Activated naive CD8-positive, alpha-beta T cell treated with anti-CD3 and anti-CD28 coated beads, Interleukin-2, amount 50 U/mL, for 24 hours (primary cell): ENCODE results near the gene IQCK.

ENCODE experiments used
- ATAC-seq: fragments of 150-1000 bp; cut with Tn5 transposase; one replicate; pipeline ENCODE4 v1.10.0; 2021
- DNase-seq: peaks from one replicate; pipeline ENCODE4 v3.0.0; 2021
- H3K27ac Mint-ChIP-seq: one replicate; pipeline ENCODE4 v1.8.0; 2021; ENCODE audit warnings: mild to moderate bottlenecking, mixed read lengths
- H3K27me3 Mint-ChIP-seq: one replicate; pipeline ENCODE4 v1.8.0; 2021; ENCODE audit warnings: mixed read lengths
- H3K36me3 Mint-ChIP-seq: one replicate; pipeline ENCODE4 v1.8.0; 2021; ENCODE audit warnings: low read depth, mixed read lengths
- H3K4me1 Mint-ChIP-seq: one replicate; pipeline ENCODE4 v1.8.0; 2021; ENCODE audit warnings: mixed read lengths
- H3K4me3 Mint-ChIP-seq: one replicate; pipeline ENCODE4 v1.8.0; 2021; ENCODE audit warnings: mild to moderate bottlenecking, moderate library complexity, mixed read lengths
- H3K9me3 Mint-ChIP-seq: one replicate; pipeline ENCODE4 v1.8.0; 2021; ENCODE audit warnings: mixed read lengths

The IQCK gene

GRCh38 chr16:19751478-19752385 is 33.7 kb downstream of the IQCK start:
- Mint-ChIP-seq H3K27me3 (no peaks in the 10 kb centered on the region), H3K4me3 (no peak overlapping the region), H3K27ac (no peak overlapping the region), H3K36me3 (no peaks in the 10 kb centered on the region), H3K9me3 (no peaks in the 10 kb centered on the region), H3K4me1 (no peaks in the 10 kb centered on the region)
- ATAC-seq (no peak), DNase-seq (no peak)

GRCh38 chr16:19753815-19754643 is 36.0 kb downstream of the IQCK start:
- no peaks in the 10 kb centered on the region for H3K36me3 Mint-ChIP-seq
- H3K4me3 Mint-ChIP-seq: no peak overlapping the region
- DNase-seq (no peak), ATAC-seq (no peak)
- no peak overlapping the region for H3K27ac Mint-ChIP-seq
- H3K27me3 Mint-ChIP-seq: no peaks in the 10 kb centered on the region
- no peaks in the 10 kb centered on the region for H3K9me3 Mint-ChIP-seq
- no peaks in the 10 kb centered on the region for H3K4me1 Mint-ChIP-seq

GRCh38 chr16:19754644-19755036 is 36.6 kb downstream of the IQCK start:
- DNase-seq (no peak), ATAC-seq (no peak)
- Mint-ChIP-seq H3K27me3 (no peaks in the 10 kb centered on the region), H3K27ac (no peak overlapping the region), H3K4me1 (no peaks in the 10 kb centered on the region), H3K9me3 (no peaks in the 10 kb centered on the region), H3K4me3 (no peak overlapping the region), H3K36me3 (no peaks in the 10 kb centered on the region)

- DNase-seq (no peak), ATAC-seq (no peak)
- no peak overlapping the region for H3K27ac Mint-ChIP-seq
- H3K4me1 Mint-ChIP-seq: no peaks in the 10 kb centered on the region
- no peaks in the 10 kb centered on the region for H3K27me3 Mint-ChIP-seq
- no peaks in the 10 kb centered on the region for H3K36me3 Mint-ChIP-seq
- H3K4me3 Mint-ChIP-seq: no peak overlapping the region
- H3K9me3 Mint-ChIP-seq: no peaks in the 10 kb centered on the region
Measured at GRCh38 chr16:19755268-19755667, 37.2 kb downstream of the IQCK start.

- no peak for DNase-seq
- no peaks in the 10 kb centered on the region for H3K4me1 Mint-ChIP-seq
Measured at GRCh38 chr16:19757026-19757425, 39.0 kb downstream of the IQCK start.

GRCh38 chr16:19757762-19758595 is 39.9 kb downstream of the IQCK start:
- no peak for ATAC-seq
- H3K36me3 Mint-ChIP-seq: no peaks in the 10 kb centered on the region
- H3K4me3 Mint-ChIP-seq: no peak overlapping the region
- no peaks in the 10 kb centered on the region for H3K27me3 Mint-ChIP-seq
- H3K4me1 Mint-ChIP-seq: no peaks in the 10 kb centered on the region
- H3K9me3 Mint-ChIP-seq: no peaks in the 10 kb centered on the region
- no peak for DNase-seq
- H3K27ac Mint-ChIP-seq: no peak overlapping the region

More at GRCh38 chr16:19757026-19757425, 39.0 kb downstream of the IQCK start:
- Mint-ChIP-seq H3K27me3 (no peaks in the 10 kb centered on the region), H3K36me3 (no peaks in the 10 kb centered on the region), H3K27ac (no peak overlapping the region), H3K9me3 (no peaks in the 10 kb centered on the region), H3K4me3 (no peak overlapping the region)
- ATAC-seq: no peak

GRCh38 chr16:19760356-19761060 is 42.4 kb downstream of the IQCK start:
- Mint-ChIP-seq H3K4me3 (no peak overlapping the region), H3K9me3 (no peaks in the 10 kb centered on the region), H3K27ac (no peak overlapping the region), H3K27me3 (no peaks in the 10 kb centered on the region), H3K36me3 (no peaks in the 10 kb centered on the region), H3K4me1 (no peaks in the 10 kb centered on the region)
- ATAC-seq (no peak), DNase-seq (no peak)

GRCh38 chr16:19765860-19766553 is 47.9 kb downstream of the IQCK start:
- H3K27me3 Mint-ChIP-seq: no peaks in the 10 kb centered on the region
- peaks cover 14% of the 10 kb centered on the region for H3K9me3 Mint-ChIP-seq
- no peak overlapping the region for H3K4me3 Mint-ChIP-seq
- no peaks in the 10 kb centered on the region for H3K4me1 Mint-ChIP-seq
- ATAC-seq: no peak
- no peak for DNase-seq
- H3K27ac Mint-ChIP-seq: no peak overlapping the region
- H3K36me3 Mint-ChIP-seq: peaks cover 6% of the 10 kb centered on the region

GRCh38 chr16:19766554-19766884 is 48.4 kb downstream of the IQCK start:
- Mint-ChIP-seq H3K4me1 (no peaks in the 10 kb centered on the region), H3K4me3 (no peak overlapping the region), H3K36me3 (peaks cover 6% of the 10 kb centered on the region), H3K27ac (no peak overlapping the region), H3K27me3 (no peaks in the 10 kb centered on the region), H3K9me3 (peaks cover 14% of the 10 kb centered on the region)
- no peak for DNase-seq
- ATAC-seq: no peak

GRCh38 chr16:19766988-19767387 is 48.9 kb downstream of the IQCK start:
- Mint-ChIP-seq H3K27ac (no peak overlapping the region), H3K36me3 (peaks cover 6% of the 10 kb centered on the region), H3K27me3 (no peaks in the 10 kb centered on the region), H3K4me3 (no peak overlapping the region), H3K9me3 (peaks cover 14% of the 10 kb centered on the region), H3K4me1 (no peaks in the 10 kb centered on the region)
- no peak for DNase-seq
- ATAC-seq: no peak

- Mint-ChIP-seq H3K27ac (no peak overlapping the region), H3K4me1 (no peaks in the 10 kb centered on the region), H3K36me3 (peaks cover 6% of the 10 kb centered on the region), H3K9me3 (peaks cover 14% of the 10 kb centered on the region), H3K27me3 (no peaks in the 10 kb centered on the region), H3K4me3 (no peak overlapping the region)
- DNase-seq (no peak), ATAC-seq (no peak)
Measured at GRCh38 chr16:19767497-19767896, 49.4 kb downstream of the IQCK start.

GRCh38 chr16:19769239-19769638 is 51.2 kb downstream of the IQCK start:
- H3K4me3 Mint-ChIP-seq: no peak overlapping the region
- peaks cover 14% of the 10 kb centered on the region for H3K9me3 Mint-ChIP-seq
- H3K27ac Mint-ChIP-seq: no peak overlapping the region
- no peaks in the 10 kb centered on the region for H3K4me1 Mint-ChIP-seq
- no peak for ATAC-seq
- peaks cover 6% of the 10 kb centered on the region for H3K36me3 Mint-ChIP-seq
- no peak for DNase-seq
- no peaks in the 10 kb centered on the region for H3K27me3 Mint-ChIP-seq

- Mint-ChIP-seq H3K4me3 (no peak overlapping the region), H3K27me3 (no peaks in the 10 kb centered on the region), H3K36me3 (peaks cover 6% of the 10 kb centered on the region), H3K9me3 (peaks cover 14% of the 10 kb centered on the region), H3K27ac (no peak overlapping the region), H3K4me1 (no peaks in the 10 kb centered on the region)
- ATAC-seq (no peak), DNase-seq (no peak)
Measured at GRCh38 chr16:19771040-19771439, 53.0 kb downstream of the IQCK start.
